Measurements from ENCODE around the gene IER5L.

IER5L gene

DNA sequence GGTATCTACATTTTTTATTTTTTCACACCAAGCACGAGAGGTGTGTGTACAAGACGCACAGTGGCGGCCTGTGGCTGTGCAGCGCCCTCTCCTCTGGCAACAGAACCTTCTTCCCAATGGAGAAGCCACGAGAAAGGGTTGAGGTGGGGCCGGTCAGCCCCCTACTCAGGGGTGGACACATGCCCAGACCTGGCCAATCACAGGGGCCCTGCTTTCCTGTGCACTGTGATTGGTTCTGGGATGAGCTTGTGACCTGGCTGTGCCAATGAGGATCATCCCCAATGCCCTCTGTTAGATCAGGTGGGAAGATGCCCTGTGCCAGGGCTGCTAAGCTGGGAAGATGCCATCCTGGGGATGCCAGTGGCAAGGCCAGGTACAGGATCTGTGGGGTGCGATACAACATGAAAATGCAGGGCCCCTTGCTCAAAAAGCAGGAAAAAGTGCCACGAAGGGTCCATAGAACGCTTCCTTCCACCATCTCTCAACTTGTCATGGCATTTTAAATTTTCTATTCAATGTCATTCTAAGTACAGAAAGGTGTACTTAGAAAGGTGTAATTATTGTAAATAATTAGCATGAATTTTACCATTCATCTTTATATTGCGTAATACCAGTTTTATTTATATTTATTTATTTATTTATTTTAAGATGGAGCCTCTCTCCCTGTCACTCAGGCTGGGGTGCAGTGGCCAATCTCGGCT, 15.4 kb downstream of the IER5L start:
- Histone ChIP-seq H3K27ac (no peak overlapping the region), H3K36me3 (replicated peaks) (no peaks in the 10 kb centered on the region), H3K4me3 (ENCODE audit: low read depth, low read length) (no peak overlapping the region), H3K27me3 (replicated peaks) (no peaks in the 10 kb centered on the region)
- TF ChIP-seq, protein P1, sequence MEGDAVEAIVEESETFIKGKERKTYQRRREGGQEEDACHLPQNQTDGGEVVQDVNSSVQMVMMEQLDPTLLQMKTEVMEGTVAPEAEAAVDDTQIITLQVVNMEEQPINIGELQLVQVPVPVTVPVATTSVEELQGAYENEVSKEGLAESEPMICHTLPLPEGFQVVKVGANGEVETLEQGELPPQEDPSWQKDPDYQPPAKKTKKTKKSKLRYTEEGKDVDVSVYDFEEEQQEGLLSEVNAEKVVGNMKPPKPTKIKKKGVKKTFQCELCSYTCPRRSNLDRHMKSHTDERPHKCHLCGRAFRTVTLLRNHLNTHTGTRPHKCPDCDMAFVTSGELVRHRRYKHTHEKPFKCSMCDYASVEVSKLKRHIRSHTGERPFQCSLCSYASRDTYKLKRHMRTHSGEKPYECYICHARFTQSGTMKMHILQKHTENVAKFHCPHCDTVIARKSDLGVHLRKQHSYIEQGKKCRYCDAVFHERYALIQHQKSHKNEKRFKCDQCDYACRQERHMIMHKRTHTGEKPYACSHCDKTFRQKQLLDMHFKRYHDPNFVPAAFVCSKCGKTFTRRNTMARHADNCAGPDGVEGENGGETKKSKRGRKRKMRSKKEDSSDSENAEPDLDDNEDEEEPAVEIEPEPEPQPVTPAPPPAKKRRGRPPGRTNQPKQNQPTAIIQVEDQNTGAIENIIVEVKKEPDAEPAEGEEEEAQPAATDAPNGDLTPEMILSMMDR (IDR thresholded peaks at IDR 0.05; ENCODE audit: low read depth, low read length, missing control alignments) = no peak
- no peak for DNase-seq
- in situ Hi-C loops (cut with HindIII; ENCODE audit: low pct_ligation_motif_present, low sequenced_read_pairs) = loop anchor here (25.0 kb wide), 1 partner anchor 175 kb away; no protein-coding TSS in a partner anchor

GRCh38 chr9:129161534-129161837, 16.6 kb downstream of the IER5L start:
- in situ Hi-C loops (cut with HindIII; ENCODE audit: low pct_ligation_motif_present, low sequenced_read_pairs) = loop anchor here (25.0 kb wide), 1 partner anchor 176 kb away; no protein-coding TSS in a partner anchor
- Histone ChIP-seq H3K27me3 (replicated peaks) (no peaks in the 10 kb centered on the region), H3K36me3 (replicated peaks) (no peaks in the 10 kb centered on the region), H3K4me3 (ENCODE audit: low read depth, low read length) (no peak overlapping the region), H3K27ac (no peak overlapping the region)
- DNase-seq = no peak
- TF ChIP-seq, protein P1 (IDR thresholded peaks at IDR 0.05; ENCODE audit: low read depth, low read length, missing control alignments) = no peak

DNA sequence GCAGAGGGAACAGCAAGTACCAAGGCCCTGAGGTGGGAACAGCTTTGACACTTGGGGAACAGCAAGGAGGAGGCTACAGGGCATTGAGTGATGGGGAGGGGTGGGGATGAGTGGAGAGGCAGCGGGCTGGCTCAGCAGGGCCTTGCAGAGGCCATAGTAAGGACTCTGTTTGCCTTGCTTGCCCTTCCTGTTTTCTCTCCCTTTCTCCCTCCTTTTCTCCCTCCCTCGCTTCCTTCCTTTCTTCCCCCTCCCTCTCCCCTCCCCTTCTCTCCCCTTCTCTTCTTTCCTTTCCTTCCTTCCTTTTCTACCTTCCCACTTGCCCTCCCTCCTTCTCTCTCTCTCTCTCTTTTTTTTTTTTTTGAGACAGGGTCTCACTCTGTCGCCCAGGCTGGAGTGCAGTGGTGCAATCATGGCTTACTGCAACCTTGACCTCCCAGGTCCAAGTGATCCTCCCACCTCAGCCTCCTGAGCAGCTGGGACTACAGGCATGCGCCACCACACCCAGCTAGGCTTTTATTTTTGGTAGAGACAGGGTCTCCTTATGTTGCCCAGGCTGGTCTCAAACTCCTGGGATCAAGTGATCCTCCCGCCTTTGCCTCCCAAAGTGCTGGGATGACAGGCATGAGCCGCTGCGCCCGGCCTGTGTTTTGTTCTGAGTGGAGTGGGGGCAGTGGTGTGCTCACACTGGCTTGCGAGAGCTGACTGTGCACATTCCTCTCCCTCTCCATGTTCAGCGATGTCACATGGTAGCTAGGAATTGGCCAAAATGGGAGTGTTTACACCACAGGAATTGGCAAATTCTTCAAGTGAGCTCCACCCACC, 17.1 kb downstream of the IER5L start:
- TF ChIP-seq, protein P1 (IDR thresholded peaks at IDR 0.05; ENCODE audit: low read depth, low read length, missing control alignments) = no peak
- no peak overlapping the region for H3K27ac ChIP-seq
- in situ Hi-C loops (cut with HindIII; ENCODE audit: low pct_ligation_motif_present, low sequenced_read_pairs) = loop anchor here (25.0 kb wide), 1 partner anchor 176 kb away; no protein-coding TSS in a partner anchor
- no peaks in the 10 kb centered on the region for H3K36me3 ChIP-seq (replicated peaks)
- H3K4me3 ChIP-seq (ENCODE audit: low read depth, low read length) = no peak overlapping the region
- peak; percentile 18 for DNase-seq
- no peaks in the 10 kb centered on the region for H3K27me3 ChIP-seq (replicated peaks)

- Histone ChIP-seq H3K4me3 (ENCODE audit: low read depth, low read length) (no peak overlapping the region), H3K36me3 (replicated peaks) (peaks cover 6% of the 10 kb centered on the region), H3K27ac (no peak overlapping the region), H3K27me3 (replicated peaks) (no peaks in the 10 kb centered on the region)
- DNase-seq = no peak
- in situ Hi-C loops (cut with HindIII; ENCODE audit: low pct_ligation_motif_present, low sequenced_read_pairs) = loop anchor here (25.0 kb wide), 1 partner anchor 181 kb away; no protein-coding TSS in a partner anchor
- TF ChIP-seq, protein P1 (IDR thresholded peaks at IDR 0.05; ENCODE audit: low read depth, low read length, missing control alignments) = no peak
Measured at GRCh38 chr9:129156163-129156562, 21.9 kb downstream of the IER5L start.

- in situ Hi-C loops (cut with HindIII; ENCODE audit: low pct_ligation_motif_present, low sequenced_read_pairs) = loop anchor here (25.0 kb wide), 1 partner anchor 182 kb away; no protein-coding TSS in a partner anchor
- TF ChIP-seq, protein P1 (IDR thresholded peaks at IDR 0.05; ENCODE audit: low read depth, low read length, missing control alignments) = no peak
- Histone ChIP-seq H3K27ac (no peak overlapping the region), H3K4me3 (ENCODE audit: low read depth, low read length) (no peak overlapping the region), H3K27me3 (replicated peaks) (no peaks in the 10 kb centered on the region), H3K36me3 (replicated peaks) (peaks cover 6% of the 10 kb centered on the region)
- DNase-seq = no peak
Measured at GRCh38 chr9:129154866-129155477, 23.1 kb downstream of the IER5L start.
